H1 (cell line): ENCODE results near the gene DBNL. TPM values are rescaled to one million over a fixed set of nuclear protein-coding genes. Genes with fewer than 3 reads are reported as not detected.

Experiments
- CTCF ChIA-PET: fragments of 300-600 bp; sonication (Branson Sonifier 250); formaldehyde crosslinking; loops from one replicate; lab custom pipeline; 2021; ENCODE audit not compliant: partially characterized antibody; lab: Charles Lee
- POLR2A ChIA-PET: fragments of 300-600 bp; sonication (Branson Sonifier 250); formaldehyde crosslinking; loops from one replicate; lab custom pipeline; 2021; ENCODE audit warnings: inconsistent platforms; ENCODE audit not compliant: partially characterized antibody; lab: Charles Lee
- DNase-seq, 2 experiments: peaks; one replicate each; pipeline versions ENCODE4 v3.0.0 to v3.0.0-alpha.2; 2010 to 2022; ENCODE audit warnings: low spot score in 2 of 2, low read depth in 1 of 2, mixed read lengths in 1 of 2
- FAIRE-seq: peaks from 2 replicates; lab custom pipeline; 2011; peaks lifted over from hg19 to GRCh38; lab: Jason Lieb, UNC
- H2AFZ ChIP-seq: 2 replicates; pipeline ENCODE4 v1.8.1; 2012; ENCODE audit warnings: low read length, inconsistent platforms
- H2AK5ac ChIP-seq: 2 replicates; pipeline ENCODE4 v1.6.1; 2013; ENCODE audit warnings: low read depth, low read length
- H2BK120ac ChIP-seq: replicated peaks from 2 replicates; pipeline ENCODE3; 2013; ENCODE audit warnings: low read depth, low read length, inconsistent platforms
- H2BK12ac ChIP-seq: 2 replicates; pipeline ENCODE4 v1.6.1; 2013; ENCODE audit warnings: low read depth, low read length
- H2BK15ac ChIP-seq: 2 replicates; pipeline ENCODE4 v1.6.1; 2013; ENCODE audit warnings: low read length
- H2BK20ac ChIP-seq: 2 replicates; pipeline ENCODE4 v1.6.1; 2013; ENCODE audit warnings: low read length
- H2BK5ac ChIP-seq: 2 replicates; pipeline ENCODE4 v1.6.1; 2013; ENCODE audit warnings: low read depth, low read length
- H3K14ac ChIP-seq: 2 replicates; pipeline ENCODE4 v1.6.1; 2013; ENCODE audit warnings: inconsistent platforms; ENCODE audit not compliant: insufficient read length
- H3K18ac ChIP-seq: 2 replicates; pipeline ENCODE4 v1.6.1; 2013; ENCODE audit warnings: low read length; ENCODE audit errors: extremely low read depth
- H3K23ac ChIP-seq: 2 replicates; pipeline ENCODE4 v1.6.1; 2013; ENCODE audit warnings: inconsistent platforms; ENCODE audit not compliant: insufficient read length
- H3K23me2 ChIP-seq: 2 replicates; pipeline ENCODE4 v1.6.1; 2013; ENCODE audit warnings: low read depth, low read length
- H3K27ac ChIP-seq: 2 replicates; pipeline ENCODE4 v1.6.1; 2011; ENCODE audit warnings: low read depth, low read length, inconsistent platforms
- H3K27me3 ChIP-seq, 4 experiments: replicated peaks in 1 of 4; 1 replicate in 1 of 4; 2 replicates in 3 of 4; pipeline versions ENCODE4 v1.6.1 to v1.8.1; 2011 to 2013; ENCODE audit warnings: low read length in 3 of 4, mild to moderate bottlenecking in 3 of 4, inconsistent platforms in 2 of 4, mixed read lengths in 2 of 4, moderate library complexity in 1 of 4; ENCODE audit not compliant: control insufficient read depth in 3 of 4, insufficient read depth in 3 of 4; ENCODE audit errors: extremely low read depth in 1 of 4
- H3K36me3 ChIP-seq, 4 experiments: 2 replicates each; pipeline versions ENCODE4 v1.6.1 to v1.8.1; 2011 to 2013; ENCODE audit warnings: mild to moderate bottlenecking in 4 of 4, low read length in 3 of 4, moderate library complexity in 2 of 4, control low read depth in 1 of 4, inconsistent platforms in 1 of 4; ENCODE audit not compliant: insufficient read depth in 4 of 4, control insufficient read depth in 2 of 4
- H3K4ac ChIP-seq: replicated peaks from 2 replicates; pipeline ENCODE3; 2013; ENCODE audit warnings: low read length, low read depth, mixed read lengths, inconsistent platforms; ENCODE audit not compliant: insufficient read length
- H3K4me1 ChIP-seq, 4 experiments: replicated peaks in 1 of 4; 1 replicate in 1 of 4; 2 replicates in 3 of 4; pipeline versions ENCODE4 v1.6.1 to v1.8.1; 2011 to 2013; ENCODE audit warnings: low read length in 3 of 4, inconsistent platforms in 2 of 4, mixed read lengths in 1 of 4; ENCODE audit not compliant: insufficient read depth in 4 of 4, control insufficient read depth in 3 of 4
- H3K4me2 ChIP-seq, 2 experiments: 2 replicates each; pipeline versions ENCODE4 v1.6.1 to v1.8.1; 2011 to 2013; ENCODE audit warnings: low read depth in 2 of 2, low read length in 2 of 2, control low read depth in 1 of 2, inconsistent platforms in 1 of 2, mild to moderate bottlenecking in 1 of 2; ENCODE audit not compliant: insufficient read depth in 1 of 2
- H3K4me3 ChIP-seq, 4 experiments: fragments of 200-600, 300-600 bp in 1 of 4; sonication (generic), shearing (Covaris generic), sonication (Bioruptor Twin) in 1 of 4; 2 replicates each; pipeline versions ENCODE4 v1.5.1 to v1.8.1; 2011 to 2016; ENCODE audit warnings: low read length in 4 of 4, low read depth in 3 of 4, control low read depth in 2 of 4, inconsistent platforms in 2 of 4, mild to moderate bottlenecking in 2 of 4, mixed read lengths in 1 of 4, moderate library complexity in 1 of 4; ENCODE audit not compliant: insufficient read depth in 2 of 4; ENCODE audit errors: extremely low read depth in 1 of 4
- H3K56ac ChIP-seq: replicated peaks from 2 replicates; pipeline ENCODE3; 2013; ENCODE audit warnings: low read depth, mild to moderate bottlenecking, mixed read lengths, low read length, inconsistent platforms; ENCODE audit not compliant: insufficient read length
- H3K79me1 ChIP-seq: 2 replicates; pipeline ENCODE4 v1.6.1; 2013; ENCODE audit warnings: low read depth, low read length, control low read depth
- H3K79me2 ChIP-seq, 2 experiments: 2 replicates each; pipeline versions ENCODE4 v1.6.1 to v1.8.1; 2012 to 2013; ENCODE audit warnings: low read length in 2 of 2, mild to moderate bottlenecking in 2 of 2, inconsistent platforms in 1 of 2; ENCODE audit not compliant: insufficient read depth in 2 of 2, control insufficient read depth in 1 of 2
- H3K9ac ChIP-seq, 4 experiments: replicated peaks in 1 of 4; 1 replicate in 1 of 4; 2 replicates in 3 of 4; pipeline versions ENCODE4 v1.6.1 to v1.8.1; 2011 to 2013; ENCODE audit warnings: low read depth in 3 of 4, low read length in 3 of 4, control low read depth in 2 of 4, mild to moderate bottlenecking in 2 of 4, moderate library complexity in 2 of 4, inconsistent platforms in 1 of 4; ENCODE audit errors: extremely low read depth in 1 of 4
- H3K9me3 ChIP-seq, 2 experiments: 2 replicates each; pipeline versions ENCODE4 v1.6.1 to v1.8.1; 2012 to 2013; ENCODE audit warnings: mild to moderate bottlenecking in 2 of 2, moderate library complexity in 2 of 2, control low read depth in 1 of 2, inconsistent platforms in 1 of 2, low read depth in 1 of 2, low read length in 1 of 2, mixed read lengths in 1 of 2; ENCODE audit not compliant: insufficient read depth in 2 of 2
- H4K20me1 ChIP-seq, 2 experiments: replicated peaks in 1 of 2; 2 replicates each; pipeline versions ENCODE3 to v1.8.1; 2011 to 2013; ENCODE audit warnings: inconsistent platforms in 2 of 2, low read length in 2 of 2, mild to moderate bottlenecking in 1 of 2; ENCODE audit not compliant: insufficient read depth in 2 of 2, control insufficient read depth in 1 of 2
- H4K5ac ChIP-seq: 2 replicates; pipeline ENCODE4 v1.6.1; 2013; ENCODE audit warnings: low read length, low read depth, mixed read lengths, inconsistent platforms; ENCODE audit not compliant: insufficient read length
- H4K8ac ChIP-seq: 2 replicates; pipeline ENCODE4 v1.8.0; 2013; ENCODE audit warnings: mild to moderate bottlenecking, moderate library complexity, low read length, inconsistent platforms; ENCODE audit not compliant: insufficient read depth; ENCODE audit errors: extremely low read depth
- H4K91ac ChIP-seq: replicated peaks from 2 replicates; pipeline ENCODE3; 2013; ENCODE audit warnings: low read length, mixed read lengths, inconsistent platforms; ENCODE audit not compliant: insufficient read length
- ATF2 ChIP-seq: IDR thresholded peaks from 2 replicates; pipeline ENCODE4 v1.6.1; 2012; ENCODE audit warnings: low read length, inconsistent platforms
- CTCF ChIP-seq, 3 experiments: IDR thresholded peaks; 1 replicate in 2 of 3; 2 replicates in 1 of 3; pipeline versions ENCODE4 v1.5.1 to v1.6.1; 2011; ENCODE audit warnings: low read length in 3 of 3, mild to moderate bottlenecking in 3 of 3, inconsistent platforms in 2 of 3, low read depth in 1 of 3, moderate library complexity in 1 of 3; ENCODE audit not compliant: insufficient read depth in 1 of 3; ENCODE audit errors: control extremely low read depth in 1 of 3
- NRF1 ChIP-seq: IDR thresholded peaks from 2 replicates; pipeline ENCODE4 v1.6.1; 2011; ENCODE audit warnings: mild to moderate bottlenecking, low read depth, low read length, improper control_type of control experiment
- SIX5 ChIP-seq: IDR thresholded peaks from 2 replicates; pipeline ENCODE4 v1.6.1; 2011; ENCODE audit warnings: mild to moderate bottlenecking, low read depth, low read length
- WGBS, 2 experiments: shearing (Covaris generic) in 1 of 2; methylation state at CpG; one replicate each; pipeline versions ENCODE4 v1.1.6 to v1.1.7; 2013 to 2015; ENCODE audit warnings: low lambda C conversion rate in 2 of 2, mixed read lengths in 2 of 2, inconsistent platforms in 1 of 2, low coverage in 1 of 2, missing lambda C conversion rate in 1 of 2; ENCODE audit not compliant: insufficient replicate concordance in 2 of 2, insufficient coverage in 1 of 2, insufficient read length in 1 of 2; ENCODE audit errors: extremely low coverage in 1 of 2, missing lambda C conversion rate in 1 of 2; 5-methylcytosine and 5-hydroxymethylcytosine counted together
- polyA plus RNA-seq, 7 experiments: library from polyadenylated mRNA; depleted of rRNA in 3 of 7; stranded (reverse) in 5 of 7; unstranded in 2 of 7; fragments of >200 nt in 5 of 7; fragments of 200-250 nt in 2 of 7; gene quantifications; 1 replicate in 5 of 7; 2 replicates in 1 of 7; 4 replicates in 1 of 7; pipeline versions ENCODE4 v1.2.1 to v1.2.3, GENCODE V29; 2011 to 2013; ENCODE audit warnings: missing spikeins in 2 of 7, mixed read lengths in 2 of 7
- total RNA-seq: library from RNA; stranded (reverse); fragmentation: NEBNext Ultra II Directional; extraction: Animal tissue kit (Norgen Biotek cat#: 25700); gene quantifications from 2 replicates; pipeline ENCODE4 v1.2.1, GENCODE V29; 2021

DBNL gene
- total and polyA plus RNA-seq, 2 of the 8 experiments (the other 6 are each of a cell fraction or from before 2014, with no cell fraction given): 30.9 to 56.6 TPM

GRCh38 chr7:44050915-44051560 is 6.5 kb downstream of the DBNL start:
- Histone ChIP-seq H2BK12ac (no peak overlapping the region), H4K20me1 (peaks cover 4 to 11% of the 10 kb centered on the region in 2 experiments), H3K27ac (no peak overlapping the region), H4K91ac (no peak overlapping the region), H3K18ac (no peak overlapping the region), H2BK5ac (no peak overlapping the region), H2BK20ac (no peak overlapping the region), H3K14ac (no peak overlapping the region), H2BK15ac (no peak overlapping the region), H3K4me2 (no peak overlapping the region), H4K8ac (no peak overlapping the region), H3K23ac (no peak overlapping the region), H3K4me3 (no peak overlapping the region), H3K79me1 (peaks cover 2% of the 10 kb centered on the region; the same call in 1 of the 2 replicates), H3K79me2 (peaks cover 0 to 16% of the 10 kb centered on the region in 2 experiments; a peak in 2 of 4 replicates), H3K9me3 (no peaks in the 10 kb centered on the region), H3K36me3 (peaks cover 0 to 26% (median 7%) of the 10 kb centered on the region in 4 experiments; a peak in 4 of 8 replicates), H2AK5ac (no peak overlapping the region), H2BK120ac (no peak overlapping the region), H3K27me3 (no peaks in the 10 kb centered on the region), H2AFZ (no peak overlapping the region), H3K56ac (no peak overlapping the region), H3K23me2 (no peaks in the 10 kb centered on the region), H3K9ac (no peak overlapping the region), H3K4me1 (no peaks in the 10 kb centered on the region), H3K4ac (no peak overlapping the region), H4K5ac (no peak overlapping the region)
- no peak for FAIRE-seq
- ChIA-PET CTCF (interaction anchor here (1.2 kb wide), 1 partner anchor 13 kb away, joined by 5 read pairs; no protein-coding TSS in a partner anchor), POLR2A (interaction anchor here (3.7 kb wide), 1 partner anchor 12 kb away, joined by 12 read pairs; no protein-coding TSS in a partner anchor)
- WGBS, 2 experiments: 93% methylated on average over 8 of the region's 8 CpGs; no CpG with 5 or more reads in 1 of the 2 experiments
- no peak for DNase-seq
- no peak for TF ChIP-seq NRF1
- no peak for TF ChIP-seq ATF2
- no peak for TF ChIP-seq SIX5
- TF ChIP-seq CTCF (IDR thresholded peaks at IDR 0.05; ENCODE audit: control extremely low read depth in 1 of 3, insufficient read depth in 1 of 3, low read depth in 1 of 3, low read length in 3 of 3): no peak
